ENCODE results near the gene TLX3. TPM values are rescaled to one million over a fixed set of nuclear protein-coding genes. Genes with fewer than 3 reads are reported as not detected.

TLX3 gene
- not detected in 2 replicates for total RNA-seq

DNA sequence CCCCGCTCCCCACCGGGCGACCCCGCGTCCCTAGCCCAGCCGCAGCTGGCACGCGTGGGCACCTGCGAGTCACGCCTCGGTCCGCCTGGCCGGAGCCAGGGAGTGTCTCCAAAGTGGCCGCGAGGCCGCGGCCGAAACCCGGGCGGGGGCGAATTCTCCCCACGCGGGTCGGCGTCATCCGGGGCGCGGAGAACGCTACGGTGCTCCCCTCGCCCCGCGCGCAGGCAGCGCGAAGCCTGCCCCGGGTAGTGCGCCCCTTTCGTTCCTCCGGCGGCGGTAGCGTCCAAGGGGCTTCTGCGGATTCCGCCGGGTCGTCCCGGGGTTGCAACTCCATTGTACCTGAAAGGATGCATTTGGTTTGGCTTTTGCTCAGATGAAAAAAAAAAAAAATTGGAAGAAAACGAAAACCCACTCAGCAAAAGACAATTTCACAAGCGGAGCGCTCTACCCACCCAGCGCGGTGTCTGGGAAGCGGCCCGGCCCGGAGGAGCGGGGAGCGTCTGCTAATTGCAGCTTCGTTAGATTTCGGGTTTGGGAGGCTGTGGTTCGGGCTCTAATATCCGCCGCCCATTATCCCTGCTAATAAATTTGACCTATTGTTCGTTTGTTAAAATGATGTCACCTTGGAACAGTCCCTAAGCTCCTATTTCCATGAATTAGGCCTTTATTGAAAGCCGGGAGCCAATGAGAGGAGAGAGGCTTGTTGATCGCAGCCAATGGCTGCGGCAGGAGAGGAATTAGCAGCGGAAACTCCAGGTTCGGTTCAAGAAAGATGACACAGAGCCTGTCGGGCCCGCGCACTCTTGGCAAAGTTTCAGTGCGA is at the start of gene TLX3:
TSS of gene TLX3 (plus strand) at position 796 of the 823 bp plus-strand sequence. CDS start 118 bp downstream, outside the sequence.

Small RNA genes lying within 50 kb of the gene (small RNA-seq; reads per million reads assigned to genes)
- gene AC091980.1, result not detected
- gene RN7SL339P, result not detected

Other genes starting within 250 kb of the TLX3 start
- 2,311 and 2,350 TPM in 2 replicates for gene NPM1, start 78.6 kb downstream of the TLX3 start, total RNA-seq
- 0.07 TPM in 1 of 2 replicates, not detected in the other for gene FGF18, start 110.4 kb downstream of the TLX3 start, total RNA-seq